Stimulated activated naive B cell treated with anti-CD40 and anti-IgM and Interleukin-4, amounts not matched to agents 10 μg/mL and 1 μg/mL and 100 μg/mL, for 72 hours (primary cell): ENCODE data around the gene AARS2.
A peak's percentile ranks its signal among the peaks of the same experiment; 100 is the strongest.
"Not testable (repeated sequence)": the region's sequence is repeated elsewhere in the genome, so short reads cannot be mapped to it uniquely, and the experiment has no call there.

Experiments used
- ATAC-seq, 2 donors: fragments of 150-1000 bp; cut with Tn5 transposase; replicated peaks; 2 replicates each; pipeline ENCODE4 v1.10.0; 2021; ENCODE audit warnings: moderate library complexity in 1 of 2
- DNase-seq: peaks from one replicate; pipeline ENCODE4 v3.0.0; 2021
- H3K27ac Mint-ChIP-seq: one replicate; pipeline ENCODE4 v1.8.0; 2022; ENCODE audit warnings: mild to moderate bottlenecking, mixed read lengths
- H3K27me3 Mint-ChIP-seq, 2 donors: one replicate each; pipeline ENCODE4 v1.8.0; 2022; ENCODE audit warnings: mixed read lengths in 2 of 2
- H3K36me3 Mint-ChIP-seq, 2 donors: one replicate each; pipeline ENCODE4 v1.8.0; 2022; ENCODE audit warnings: mixed read lengths in 2 of 2, mild to moderate bottlenecking in 1 of 2
- H3K4me1 Mint-ChIP-seq, 2 donors: one replicate each; pipeline ENCODE4 v1.8.0; 2022; ENCODE audit warnings: mixed read lengths in 2 of 2, mild to moderate bottlenecking in 1 of 2
- H3K4me3 Mint-ChIP-seq, 2 donors: one replicate each; pipeline ENCODE4 v1.8.0; 2022; ENCODE audit warnings: mild to moderate bottlenecking in 2 of 2, mixed read lengths in 2 of 2, moderate library complexity in 1 of 2
- H3K9me3 Mint-ChIP-seq, 2 donors: one replicate each; pipeline ENCODE4 v1.8.0; 2022; ENCODE audit warnings: mixed read lengths in 2 of 2, mild to moderate bottlenecking in 1 of 2

Gene AARS2

GRCh38 chr6:44312901-44313788 lies at the start of gene AARS2:
Gene AARS2, minus strand, starts transcription at chr6:44313347. Its CDS starts 24 bp downstream, at chr6:44313323.
- H3K27ac Mint-ChIP-seq: peak within 1 kb of the TSS; percentile 98
- DNase-seq (peak; percentile 88), ATAC-seq (peak; percentile 96 to 97)
- H3K4me1 Mint-ChIP-seq: peaks cover 13 to 22% of the 10 kb centered on the region in 2 donors
- H3K36me3 Mint-ChIP-seq: peaks cover 22 to 29% of the 10 kb centered on the region in 2 donors
- no peaks in the 10 kb centered on the region for H3K9me3 Mint-ChIP-seq
- peaks cover 10% of the 10 kb centered on the region in 2 donors for H3K27me3 Mint-ChIP-seq
- peak within 1 kb of the TSS; percentile 97 for H3K4me3 Mint-ChIP-seq

- Mint-ChIP-seq H3K4me1 (peaks cover 5 to 18% of the 10 kb centered on the region in 2 donors), H3K36me3 (no peaks in the 10 kb centered on the region), H3K27me3 (peaks cover 9 to 14% of the 10 kb centered on the region in 2 donors), H3K27ac (no peak overlapping the region), H3K4me3 (no peak overlapping the region), H3K9me3 (peaks cover 0 to 2% of the 10 kb centered on the region in 2 donors)
- ATAC-seq (no peak), DNase-seq (no peak)
These were observed 48.8 kb upstream of the AARS2 start for GRCh38 chr6:44361947-44362346.

GRCh38 chr6:44359973-44360372 lies 46.8 kb upstream of the AARS2 start:
- peaks cover 18 to 24% of the 10 kb centered on the region in 2 donors for H3K27me3 Mint-ChIP-seq
- DNase-seq: no peak
- H3K36me3 Mint-ChIP-seq: no peaks in the 10 kb centered on the region
- peaks cover 5 to 13% of the 10 kb centered on the region in 2 donors for H3K4me1 Mint-ChIP-seq
- peaks cover 6 to 7% of the 10 kb centered on the region in 2 donors for H3K9me3 Mint-ChIP-seq
- ATAC-seq: no peak
- H3K4me3 Mint-ChIP-seq: no peak overlapping the region
- no peak overlapping the region for H3K27ac Mint-ChIP-seq

- peaks cover 6 to 7% of the 10 kb centered on the region in 2 donors for H3K9me3 Mint-ChIP-seq
- H3K27me3 Mint-ChIP-seq: peaks cover 18 to 24% of the 10 kb centered on the region in 2 donors
- H3K27ac Mint-ChIP-seq: no peak overlapping the region
- no peak for DNase-seq
- H3K36me3 Mint-ChIP-seq: no peaks in the 10 kb centered on the region
- H3K4me1 Mint-ChIP-seq: no peaks in the 10 kb centered on the region
- ATAC-seq: no peak
- H3K4me3 Mint-ChIP-seq: no peak overlapping the region
These were observed 43.3 kb upstream of the AARS2 start for GRCh38 chr6:44356487-44356886.

GRCh38 chr6:44355640-44356039 lies 42.5 kb upstream of the AARS2 start:
- no peak overlapping the region for H3K4me3 Mint-ChIP-seq
- ATAC-seq (no peak), DNase-seq (no peak)
- H3K27me3 Mint-ChIP-seq: peaks cover 18 to 24% of the 10 kb centered on the region in 2 donors
- no peak overlapping the region for H3K27ac Mint-ChIP-seq
- H3K36me3 Mint-ChIP-seq: no peaks in the 10 kb centered on the region
- H3K9me3 Mint-ChIP-seq: peaks cover 6 to 7% of the 10 kb centered on the region in 2 donors
- no peaks in the 10 kb centered on the region for H3K4me1 Mint-ChIP-seq

GRCh38 chr6:44353336-44353735 lies 40.2 kb upstream of the AARS2 start:
- Mint-ChIP-seq H3K27me3 (peaks cover 18 to 23% of the 10 kb centered on the region in 2 donors), H3K4me1 (no peaks in the 10 kb centered on the region), H3K4me3 (no peak overlapping the region), H3K36me3 (no peaks in the 10 kb centered on the region), H3K9me3 (peaks cover 6 to 7% of the 10 kb centered on the region in 2 donors), H3K27ac (no peak overlapping the region)
- ATAC-seq (no peak), DNase-seq (no peak)

- Mint-ChIP-seq H3K9me3 (peaks cover 6 to 7% of the 10 kb centered on the region in 2 donors), H3K27me3 (peaks cover 12% of the 10 kb centered on the region in 2 donors), H3K4me3 (no peak overlapping the region), H3K27ac (no peak overlapping the region), H3K36me3 (no peaks in the 10 kb centered on the region), H3K4me1 (no peaks in the 10 kb centered on the region)
- DNase-seq (no peak), ATAC-seq (no peak)
These were observed 39.1 kb upstream of the AARS2 start for GRCh38 chr6:44352259-44352658.

- not testable (repeated sequence) for H3K4me1 Mint-ChIP-seq, H3K36me3 Mint-ChIP-seq, ATAC-seq, DNase-seq, H3K27ac Mint-ChIP-seq, H3K4me3 Mint-ChIP-seq, H3K9me3 Mint-ChIP-seq, H3K27me3 Mint-ChIP-seq
These were observed 37.5 kb upstream of the AARS2 start for GRCh38 chr6:44350650-44350994.

GRCh38 chr6:44349904-44350649 lies 36.9 kb upstream of the AARS2 start:
- H3K9me3 Mint-ChIP-seq: no peaks in the 10 kb centered on the region
- DNase-seq: no peak
- H3K36me3 Mint-ChIP-seq: no peaks in the 10 kb centered on the region
- no peak for ATAC-seq
- peaks cover 4 to 9% of the 10 kb centered on the region in 2 donors for H3K27me3 Mint-ChIP-seq
- no peak overlapping the region for H3K4me3 Mint-ChIP-seq
- no peak overlapping the region for H3K27ac Mint-ChIP-seq
- no peaks in the 10 kb centered on the region for H3K4me1 Mint-ChIP-seq

GRCh38 chr6:44346818-44347217 lies 33.7 kb upstream of the AARS2 start:
- H3K27me3 Mint-ChIP-seq: peaks cover 36 to 37% of the 10 kb centered on the region in 2 donors
- not testable (repeated sequence) for ATAC-seq, H3K4me1 Mint-ChIP-seq, H3K9me3 Mint-ChIP-seq, DNase-seq, H3K4me3 Mint-ChIP-seq, H3K36me3 Mint-ChIP-seq, H3K27ac Mint-ChIP-seq

- ATAC-seq: no peak
- peaks cover 42 to 44% of the 10 kb centered on the region in 2 donors for H3K27me3 Mint-ChIP-seq
- H3K4me3 Mint-ChIP-seq: no peak within 1 kb of the TSS
- no peak within 1 kb of the TSS for H3K27ac Mint-ChIP-seq
- H3K36me3 Mint-ChIP-seq: no peaks in the 10 kb centered on the region
- H3K9me3 Mint-ChIP-seq: no peaks in the 10 kb centered on the region
- DNase-seq: no peak
- peaks cover 2 to 5% of the 10 kb centered on the region in 2 donors for H3K4me1 Mint-ChIP-seq
These were observed 29.3 kb upstream of the AARS2 start, which contains the start of gene SPATS1 for GRCh38 chr6:44342489-44342888. Gene SPATS1, plus strand, starts transcription at chr6:44342650. Its CDS starts 446 bp downstream, at chr6:44343096.

GRCh38 chr6:44342052-44342451 lies 28.9 kb upstream of the AARS2 start:
- Mint-ChIP-seq H3K36me3 (no peaks in the 10 kb centered on the region), H3K4me3 (no peak overlapping the region), H3K27ac (no peak overlapping the region), H3K4me1 (peaks cover 2 to 5% of the 10 kb centered on the region in 2 donors), H3K9me3 (no peaks in the 10 kb centered on the region), H3K27me3 (peaks cover 42 to 45% of the 10 kb centered on the region in 2 donors)
- ATAC-seq: no peak
- no peak for DNase-seq

- Mint-ChIP-seq H3K4me3 (no peak overlapping the region), H3K27me3 (peaks cover 42 to 48% of the 10 kb centered on the region in 2 donors)
These were observed 28.1 kb upstream of the AARS2 start for GRCh38 chr6:44341095-44341890.

More at GRCh38 chr6:44341095-44341890, 28.1 kb upstream of the AARS2 start:
- Mint-ChIP-seq H3K9me3 (no peaks in the 10 kb centered on the region), H3K36me3 (no peaks in the 10 kb centered on the region), H3K4me1 (peaks cover 2 to 5% of the 10 kb centered on the region in 2 donors), H3K27ac (no peak overlapping the region)
- DNase-seq: no peak
- ATAC-seq: no peak
